Bronchial epithelial cell (primary cell): ENCODE measurements around the gene NKAIN2. TPM values are rescaled to one million over a fixed set of nuclear protein-coding genes. Genes with fewer than 3 reads are reported as not detected.

ENCODE experiments used
- DNase-seq: peaks from one replicate; pipeline ENCODE4 v3.0.0-alpha.2; 2010; ENCODE audit warnings: low read depth
- FAIRE-seq: peaks from 2 replicates; lab custom pipeline; 2011; peaks lifted over from hg19 to GRCh38; lab: Jason Lieb, UNC
- H3K27me3 ChIP-seq: 2 replicates; pipeline ENCODE4 v1.5.1; 2011; ENCODE audit warnings: low read length; ENCODE audit not compliant: control insufficient read depth, insufficient read depth
- H3K36me3 ChIP-seq: 2 replicates; pipeline ENCODE4 v1.5.1; 2011; ENCODE audit warnings: low read length; ENCODE audit not compliant: control insufficient read depth, insufficient read depth
- H3K4me3 ChIP-seq: 2 replicates; pipeline ENCODE4 v1.5.1; 2011; ENCODE audit warnings: mild to moderate bottlenecking, low read depth, low read length, control low read depth
- total RNA-seq: library from RNA; depleted of rRNA; stranded (reverse); fragments of >200 nt; gene quantifications from 2 replicates; pipeline ENCODE4 v1.2.1, GENCODE V29; 2014
- TF ChIP-seq, protein P1 (sequence below): IDR thresholded peaks from 2 replicates; pipeline ENCODE4 v1.5.1; 2011; ENCODE audit warnings: mild to moderate bottlenecking, moderate library complexity, low read length, control low read depth, inconsistent platforms; ENCODE audit not compliant: insufficient read depth, severe bottlenecking

The NKAIN2 gene
- total RNA-seq, 1 donor from 2014 or later, result under 0.01 TPM

DNA sequence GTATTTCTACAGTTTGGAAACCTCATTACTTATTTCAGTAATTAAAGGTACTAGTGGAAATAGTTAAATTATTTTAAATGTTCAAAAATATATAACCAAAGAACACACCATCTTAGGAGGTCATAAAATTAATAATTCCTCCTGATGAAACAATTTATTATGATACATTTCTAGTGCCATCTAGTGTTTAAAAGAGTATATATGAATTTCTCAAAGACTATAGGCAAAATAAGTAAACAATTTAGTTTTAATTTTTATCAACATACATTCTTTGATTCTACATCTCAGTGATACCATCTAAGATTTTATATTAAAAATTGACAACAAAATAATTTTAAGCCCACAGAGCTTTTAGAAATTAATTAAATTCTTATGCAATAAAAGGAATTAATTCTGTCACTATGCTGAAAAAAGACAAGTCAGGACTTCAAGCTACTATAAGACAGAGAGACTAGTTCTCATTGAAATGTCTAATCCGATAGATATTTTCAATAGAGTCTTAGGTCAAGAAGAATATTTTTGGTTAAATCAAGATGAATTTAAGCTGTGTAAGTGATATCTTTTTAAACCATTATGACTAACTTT lies 1050.8 kb downstream of the NKAIN2 start:
- FAIRE-seq, result no peak

DNA sequence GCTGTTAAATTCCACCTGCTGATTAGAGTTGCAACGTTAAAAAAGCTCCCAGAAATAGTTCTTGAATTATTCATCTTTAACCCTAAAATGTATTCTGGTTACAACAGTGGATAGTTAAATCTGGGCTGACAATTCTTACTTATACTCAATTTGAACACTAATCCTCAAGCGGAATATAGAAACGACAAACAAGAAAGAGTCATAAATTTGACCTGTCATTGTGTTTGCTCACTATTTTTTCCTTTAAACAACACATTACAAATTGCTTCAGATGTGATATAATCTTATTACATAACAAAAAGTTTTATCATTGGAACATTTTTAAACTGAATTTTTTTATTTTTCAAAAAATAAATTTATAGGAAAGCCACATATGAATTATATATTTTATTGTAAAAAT lies 1054.1 kb downstream of the NKAIN2 start:
- no peak for DNase-seq
- Histone ChIP-seq H3K27me3 (no peaks in the 10 kb centered on the region), H3K4me3 (no peak overlapping the region), H3K36me3 (no peaks in the 10 kb centered on the region)
- FAIRE-seq, result no peak
- TF ChIP-seq, protein P1, sequence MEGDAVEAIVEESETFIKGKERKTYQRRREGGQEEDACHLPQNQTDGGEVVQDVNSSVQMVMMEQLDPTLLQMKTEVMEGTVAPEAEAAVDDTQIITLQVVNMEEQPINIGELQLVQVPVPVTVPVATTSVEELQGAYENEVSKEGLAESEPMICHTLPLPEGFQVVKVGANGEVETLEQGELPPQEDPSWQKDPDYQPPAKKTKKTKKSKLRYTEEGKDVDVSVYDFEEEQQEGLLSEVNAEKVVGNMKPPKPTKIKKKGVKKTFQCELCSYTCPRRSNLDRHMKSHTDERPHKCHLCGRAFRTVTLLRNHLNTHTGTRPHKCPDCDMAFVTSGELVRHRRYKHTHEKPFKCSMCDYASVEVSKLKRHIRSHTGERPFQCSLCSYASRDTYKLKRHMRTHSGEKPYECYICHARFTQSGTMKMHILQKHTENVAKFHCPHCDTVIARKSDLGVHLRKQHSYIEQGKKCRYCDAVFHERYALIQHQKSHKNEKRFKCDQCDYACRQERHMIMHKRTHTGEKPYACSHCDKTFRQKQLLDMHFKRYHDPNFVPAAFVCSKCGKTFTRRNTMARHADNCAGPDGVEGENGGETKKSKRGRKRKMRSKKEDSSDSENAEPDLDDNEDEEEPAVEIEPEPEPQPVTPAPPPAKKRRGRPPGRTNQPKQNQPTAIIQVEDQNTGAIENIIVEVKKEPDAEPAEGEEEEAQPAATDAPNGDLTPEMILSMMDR, result no peak

More for the DNA sequence above, 1050.8 kb downstream of the NKAIN2 start:
- TF ChIP-seq, protein P1, result no peak
- H3K27me3 ChIP-seq, result no peaks in the 10 kb centered on the region
- H3K36me3 ChIP-seq, result no peaks in the 10 kb centered on the region
- H3K4me3 ChIP-seq, result no peak overlapping the region
- DNase-seq, result peak; percentile 35

GRCh38 chr6:124858564-124858963 lies 1054.9 kb downstream of the NKAIN2 start:
- Histone ChIP-seq H3K4me3 (no peak overlapping the region), H3K27me3 (no peaks in the 10 kb centered on the region), H3K36me3 (no peaks in the 10 kb centered on the region)
- FAIRE-seq, result no peak
- TF ChIP-seq, protein P1, result no peak
- no peak for DNase-seq

DNA sequence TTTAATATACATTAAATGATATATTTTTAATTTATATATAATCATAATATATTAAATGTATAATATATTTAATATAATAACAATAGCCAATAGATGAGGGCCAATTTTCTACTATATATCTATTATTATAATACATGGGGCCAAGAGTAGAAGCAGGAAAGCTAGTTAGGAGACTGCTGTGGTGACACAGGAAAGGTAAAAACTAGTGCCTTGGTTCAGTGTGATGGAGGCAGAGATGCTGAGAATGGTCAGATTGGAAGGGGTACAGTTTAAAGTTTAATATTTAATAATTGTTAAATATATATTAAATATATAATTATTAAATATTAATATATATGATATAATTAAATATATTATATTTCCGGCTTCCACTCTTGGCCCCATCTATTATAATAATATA lies 1055.7 kb downstream of the NKAIN2 start:
- FAIRE-seq (no peak), DNase-seq (no peak)
- Histone ChIP-seq H3K27me3 (no peaks in the 10 kb centered on the region), H3K36me3 (no peaks in the 10 kb centered on the region), H3K4me3 (no peak overlapping the region)
- TF ChIP-seq, protein P1, result no peak

GRCh38 chr6:124866040-124866439 lies 1062.4 kb downstream of the NKAIN2 start:
- FAIRE-seq, result no peak
- H3K36me3 ChIP-seq, result no peaks in the 10 kb centered on the region
- DNase-seq, result no peak
- TF ChIP-seq, protein P1, result no peak
- no peak overlapping the region for H3K4me3 ChIP-seq
- H3K27me3 ChIP-seq, result no peaks in the 10 kb centered on the region

GRCh38 chr6:124867121-124867520 lies 1063.5 kb downstream of the NKAIN2 start:
- FAIRE-seq (no peak), DNase-seq (no peak)
- Histone ChIP-seq H3K4me3 (no peak overlapping the region), H3K36me3 (no peaks in the 10 kb centered on the region), H3K27me3 (no peaks in the 10 kb centered on the region)
- TF ChIP-seq, protein P1, result no peak
